Activated CD4-positive, CD25-positive, alpha-beta regulatory T cell (primary cell): Measurements from ENCODE around the gene RNFT2.
"Not testable (repeated sequence)": the region's sequence is repeated elsewhere in the genome, so short reads cannot be mapped to it uniquely, and the experiment has no call there.

Experiments used
- DNase-seq, 4 experiments: peaks; one replicate each; lab custom pipeline; 2025; lab: John Stamatoyannopoulos, UW

The RNFT2 gene

DNA sequence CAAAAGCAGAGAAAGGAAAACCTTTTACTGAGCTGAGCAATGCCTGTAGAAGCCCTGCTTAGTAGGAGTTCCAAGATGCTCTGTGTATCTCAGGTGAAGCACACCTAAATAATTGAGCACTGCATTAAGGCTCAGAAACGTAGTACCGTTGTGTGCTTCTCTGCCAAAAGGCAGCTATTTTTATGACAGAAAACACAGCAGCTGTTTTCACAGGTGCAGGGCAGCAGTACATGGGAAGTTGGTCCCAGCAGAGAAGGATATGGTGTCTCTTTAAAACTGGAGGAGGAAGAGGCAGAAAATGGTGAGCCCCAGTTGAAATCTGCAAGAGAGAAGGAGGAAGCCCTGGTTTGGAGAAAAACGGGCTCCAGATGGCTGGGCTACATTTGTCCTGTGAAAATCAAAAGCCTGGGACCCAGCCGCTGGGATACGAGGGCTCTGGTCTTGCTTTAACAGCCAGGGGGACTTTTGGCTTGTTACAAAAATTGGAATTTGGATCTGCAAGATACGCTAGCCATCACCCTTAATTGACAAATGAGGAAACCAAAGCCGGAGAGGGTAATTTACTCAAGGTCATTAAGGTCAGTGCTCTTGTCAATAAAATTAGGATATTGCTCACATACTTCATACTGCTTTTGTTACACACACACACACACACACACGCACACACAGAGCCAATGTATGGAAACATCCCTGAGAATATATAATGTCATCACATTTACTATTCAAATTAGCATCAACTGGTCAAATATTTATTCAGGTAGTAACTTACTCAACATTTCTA is 27.6 kb upstream of the RNFT2 start:
- no peak for DNase-seq

DNA sequence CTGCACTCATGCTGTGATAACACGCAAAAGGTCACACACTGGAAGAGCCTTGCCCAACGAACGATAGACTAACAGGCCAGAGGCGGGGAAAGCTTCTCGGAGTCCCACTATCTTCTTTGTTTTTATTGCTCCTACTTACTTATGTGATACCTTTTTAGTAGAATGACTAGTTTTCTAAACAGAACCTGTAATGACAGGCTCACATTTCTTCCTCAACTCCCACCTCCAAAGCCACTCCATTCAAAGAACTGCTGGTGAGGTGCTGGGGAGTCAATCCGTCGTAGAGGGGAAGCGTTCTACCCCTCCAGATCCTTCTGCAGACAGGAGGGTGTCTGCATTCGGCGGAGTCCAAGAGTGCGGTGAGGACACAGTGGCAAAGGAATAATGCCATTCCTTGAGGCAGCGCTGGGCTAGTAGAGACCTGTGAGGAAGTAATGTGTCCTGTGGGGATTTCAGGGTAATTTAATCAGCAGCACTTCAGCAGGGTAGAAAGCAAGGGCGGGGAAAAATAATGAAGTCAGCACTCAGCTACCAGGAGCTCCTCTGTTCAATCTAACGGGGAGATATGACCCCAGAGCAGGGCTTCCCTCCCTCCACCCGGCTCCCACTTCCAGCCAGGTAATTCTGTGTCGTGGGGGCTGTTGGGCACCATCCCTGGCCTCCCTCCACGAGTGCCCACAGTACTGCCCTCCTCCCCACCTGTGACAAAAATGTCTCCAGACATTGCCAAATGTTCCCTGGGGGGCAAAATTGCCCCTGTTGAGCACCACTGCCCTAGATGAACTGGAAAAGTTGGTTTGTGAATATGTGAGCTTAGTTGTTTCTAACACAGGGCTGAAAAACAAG is 25.4 kb upstream of the RNFT2 start:
- DNase-seq = no peak

GRCh38 chr12:116713527-116713926 is 24.6 kb upstream of the RNFT2 start:
- no peak for DNase-seq

DNA sequence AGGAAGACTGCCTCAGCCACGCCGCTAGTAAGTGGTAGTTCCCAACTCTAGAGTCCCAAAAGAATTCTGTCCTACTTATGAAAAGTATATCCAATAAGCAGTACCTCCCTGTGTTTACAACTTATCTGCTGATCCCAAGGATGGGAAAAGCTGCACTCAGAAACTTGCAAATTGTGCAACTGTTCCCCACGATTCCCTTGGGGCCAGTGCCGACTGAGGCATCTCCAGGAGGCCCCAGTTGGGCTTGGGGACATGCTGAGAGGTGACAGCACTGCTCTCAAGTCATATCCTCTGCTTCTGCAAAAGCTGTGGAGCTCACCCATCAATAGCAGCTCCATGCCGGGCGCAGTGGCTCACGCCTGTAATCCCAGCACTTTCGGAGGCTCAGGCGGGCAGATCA is 23.9 kb upstream of the RNFT2 start:
- no peak for DNase-seq

- DNase-seq = no peak
Observed at GRCh38 chr12:116717466-116718437, 20.4 kb upstream of the RNFT2 start.

- DNase-seq = no peak
Observed at GRCh38 chr12:116718655-116719454, 19.3 kb upstream of the RNFT2 start.

DNA sequence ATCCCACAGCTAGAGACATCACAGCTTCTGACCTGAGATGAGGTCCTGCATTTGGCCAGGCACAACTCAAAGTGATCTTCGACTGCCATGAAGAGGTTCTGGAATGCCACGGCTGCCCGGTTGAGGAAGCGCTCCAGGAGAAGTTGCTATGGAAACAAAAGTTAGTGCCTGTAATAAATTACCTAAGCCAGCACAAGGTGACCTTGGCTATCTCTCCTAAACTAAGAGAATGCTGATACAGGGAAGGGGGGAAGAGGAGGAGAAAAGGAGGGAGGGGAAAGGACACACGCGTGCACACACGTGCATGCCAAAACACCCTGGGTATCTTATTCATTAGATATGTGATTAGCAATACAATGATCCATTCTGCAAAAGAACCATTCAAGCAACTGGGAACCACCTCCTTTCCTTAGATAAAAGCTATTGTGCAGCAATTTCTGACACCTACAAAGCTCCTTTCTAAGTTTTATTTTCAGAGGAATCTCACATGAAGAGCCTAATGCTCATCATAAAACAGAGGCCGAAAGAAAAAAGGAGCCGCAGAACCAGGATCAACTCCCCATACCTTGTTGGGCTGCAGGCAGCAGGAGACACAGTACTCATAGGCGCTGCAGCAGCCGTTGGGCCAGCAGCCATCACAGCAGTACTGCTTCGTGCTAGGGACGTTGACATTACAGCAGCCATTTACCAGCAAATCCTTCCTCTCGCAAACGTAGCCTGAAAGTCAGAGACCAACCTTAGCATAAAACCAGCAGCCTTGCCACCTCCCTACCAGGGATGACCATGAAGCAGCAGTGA is 18.2 kb upstream of the RNFT2 start:
- no peak for DNase-seq

- DNase-seq = no peak
Observed at GRCh38 chr12:116722245-116722644, 15.9 kb upstream of the RNFT2 start.

DNA sequence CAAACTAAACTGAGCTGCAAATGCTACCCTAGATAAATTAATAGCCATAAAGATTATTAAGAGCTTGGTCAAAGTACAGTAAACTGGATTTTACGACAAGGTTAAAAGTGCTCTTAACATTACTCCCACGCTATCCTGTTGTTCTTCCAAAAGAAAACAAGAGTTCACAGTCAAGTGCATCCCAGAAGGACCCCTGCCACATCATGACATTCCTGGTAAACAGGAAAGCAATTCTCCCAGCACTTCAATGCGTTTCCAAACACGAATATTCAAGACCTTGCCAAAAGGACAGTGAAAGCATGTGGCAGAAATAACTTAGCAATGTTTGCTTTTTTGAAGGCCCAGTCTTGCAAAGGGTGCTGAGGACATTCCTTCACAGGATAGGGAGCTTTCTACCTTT is 11.4 kb upstream of the RNFT2 start:
- no peak for DNase-seq

DNA sequence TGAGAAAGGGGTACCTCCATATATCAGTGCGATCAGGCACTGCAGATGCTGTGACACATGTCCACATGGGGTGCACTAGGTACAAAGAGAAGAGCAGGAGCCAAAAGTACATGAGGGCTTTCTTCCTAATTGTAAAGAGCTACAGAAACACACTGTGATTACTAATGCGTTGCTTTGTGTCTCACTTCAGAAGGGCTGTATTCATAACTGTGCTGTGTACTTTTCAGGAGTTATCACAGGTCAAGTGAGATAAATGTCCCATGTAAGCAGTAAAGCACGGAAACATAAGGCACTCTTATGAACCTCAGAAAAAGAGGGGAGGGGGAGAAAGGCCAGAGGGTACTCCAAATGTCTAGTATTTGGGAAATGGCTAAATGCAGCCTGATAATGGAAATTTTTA is 10.9 kb upstream of the RNFT2 start:
- DNase-seq = no peak

DNA sequence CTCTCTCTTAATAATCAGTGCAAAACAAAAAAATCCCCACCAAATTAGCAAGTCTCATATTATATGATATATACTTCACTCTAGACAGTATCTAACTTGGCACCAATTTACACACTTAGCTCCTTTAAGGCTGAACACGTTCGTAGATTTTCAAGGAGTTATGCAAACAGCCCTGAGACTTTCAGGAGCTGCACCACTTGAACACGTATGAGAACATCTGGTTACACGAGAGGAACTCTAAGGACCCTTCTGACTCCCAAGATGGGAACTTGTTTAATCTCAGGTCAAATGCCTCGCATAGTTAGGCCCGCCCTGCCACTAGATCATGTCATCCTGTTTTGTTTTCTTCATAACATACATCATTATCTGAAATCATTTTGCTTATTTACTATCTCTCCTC is 10.2 kb upstream of the RNFT2 start:
- DNase-seq = no peak

GRCh38 chr12:116731801-116732200 is 6.3 kb upstream of the RNFT2 start:
- DNase-seq = no peak

DNA sequence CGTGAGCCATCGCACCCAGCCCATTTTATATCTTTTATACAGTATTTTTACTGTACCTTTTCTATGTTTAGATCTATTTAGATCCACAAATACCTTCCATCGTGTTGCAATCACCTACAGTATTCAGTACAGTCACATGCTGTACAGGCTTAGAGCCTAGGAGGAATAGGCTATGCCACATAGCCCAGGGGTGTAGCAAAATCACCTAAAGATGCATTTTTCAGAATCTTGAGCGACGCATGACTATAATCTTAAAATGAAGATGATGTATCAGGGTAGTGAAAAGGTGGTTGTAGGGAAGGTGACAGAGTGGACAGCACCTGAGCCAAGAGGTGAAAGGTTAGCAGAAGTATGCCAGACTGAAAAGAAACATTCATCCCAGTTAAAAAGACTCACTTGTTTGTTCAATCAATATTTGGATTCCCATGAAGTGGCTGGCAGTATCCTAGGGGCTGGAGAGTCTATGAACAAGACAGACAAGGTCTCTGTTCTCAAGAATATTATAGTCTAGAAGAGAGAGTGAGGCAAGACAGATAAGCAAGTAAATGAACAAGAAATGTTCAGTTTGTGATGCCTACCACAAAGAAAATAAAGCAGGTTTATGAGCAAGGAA is 3.9 kb upstream of the RNFT2 start:
- no peak for DNase-seq

GRCh38 chr12:116735084-116735483 is 3.0 kb upstream of the RNFT2 start:
- no peak for DNase-seq

DNA sequence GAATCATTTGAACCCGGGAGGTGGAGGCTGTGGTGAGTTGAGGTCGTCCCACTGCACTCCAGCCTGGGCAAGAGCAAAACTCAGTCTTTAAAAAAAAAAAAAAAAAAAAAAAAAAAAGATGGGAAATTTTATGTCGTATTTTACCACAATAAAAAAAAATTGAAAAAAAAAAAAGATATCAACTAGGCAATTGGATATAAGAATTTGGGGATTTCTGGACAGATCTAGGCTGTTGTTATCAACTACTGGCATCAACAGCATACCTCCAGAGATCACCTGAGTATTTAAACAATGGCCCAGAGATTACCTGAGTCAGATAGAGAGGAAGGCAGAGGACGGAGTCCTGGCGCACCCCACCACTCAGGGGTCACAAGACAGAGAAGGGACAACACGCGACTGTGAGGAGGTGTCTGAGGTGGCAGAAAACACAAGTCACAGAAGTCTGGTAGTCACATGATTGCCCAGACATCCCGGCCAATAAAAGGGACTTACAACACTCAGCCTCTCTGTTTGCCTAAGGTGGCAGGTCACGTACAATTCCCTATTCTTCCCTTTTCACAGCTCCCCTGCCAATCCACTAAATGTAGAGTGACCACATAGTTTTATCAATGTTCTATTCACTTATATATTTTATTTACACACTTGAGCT is 2.0 kb upstream of the RNFT2 start:
- no peak for DNase-seq

DNA sequence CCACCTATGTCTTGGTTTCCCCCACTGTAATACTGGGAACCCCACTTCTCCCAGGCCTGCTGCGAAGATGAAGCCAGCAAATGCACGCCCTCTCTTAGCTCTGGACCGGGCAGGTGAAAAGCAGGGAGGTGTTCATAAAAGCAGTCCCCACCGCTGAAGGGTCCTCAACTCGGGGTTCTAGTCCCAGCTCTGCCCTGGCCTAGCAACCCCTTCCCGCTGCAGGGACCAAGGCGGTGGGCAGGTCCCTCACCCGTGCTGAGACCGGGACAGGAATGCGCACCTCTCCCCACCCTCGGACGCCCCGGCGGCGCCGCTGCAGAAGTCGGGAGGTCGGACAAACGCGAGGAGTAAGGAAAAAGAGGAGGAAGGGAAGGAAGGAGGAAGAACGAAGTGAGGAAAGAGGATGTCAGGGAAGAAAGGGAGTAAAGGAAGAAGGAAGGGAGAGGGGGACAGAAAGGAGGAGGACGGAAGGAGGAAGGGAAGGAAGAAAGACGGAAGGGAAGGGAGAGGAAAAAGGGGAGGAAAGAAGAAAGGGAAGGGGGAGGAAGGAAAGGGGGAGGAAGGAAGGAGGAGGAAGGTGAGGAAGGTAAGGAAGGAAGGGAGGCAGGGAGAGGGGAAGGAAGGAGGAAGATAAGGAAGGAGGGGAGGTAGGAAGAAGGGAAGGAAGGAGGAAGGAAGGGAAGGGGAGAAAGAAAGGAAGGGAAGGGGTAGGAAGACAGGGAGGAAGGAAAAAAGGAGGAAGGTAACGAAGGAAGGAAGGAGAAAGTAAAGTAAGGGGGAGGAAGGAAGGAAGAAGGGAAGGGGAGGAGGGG is 947 bp upstream of the RNFT2 start:
- DNase-seq = no peak

DNA sequence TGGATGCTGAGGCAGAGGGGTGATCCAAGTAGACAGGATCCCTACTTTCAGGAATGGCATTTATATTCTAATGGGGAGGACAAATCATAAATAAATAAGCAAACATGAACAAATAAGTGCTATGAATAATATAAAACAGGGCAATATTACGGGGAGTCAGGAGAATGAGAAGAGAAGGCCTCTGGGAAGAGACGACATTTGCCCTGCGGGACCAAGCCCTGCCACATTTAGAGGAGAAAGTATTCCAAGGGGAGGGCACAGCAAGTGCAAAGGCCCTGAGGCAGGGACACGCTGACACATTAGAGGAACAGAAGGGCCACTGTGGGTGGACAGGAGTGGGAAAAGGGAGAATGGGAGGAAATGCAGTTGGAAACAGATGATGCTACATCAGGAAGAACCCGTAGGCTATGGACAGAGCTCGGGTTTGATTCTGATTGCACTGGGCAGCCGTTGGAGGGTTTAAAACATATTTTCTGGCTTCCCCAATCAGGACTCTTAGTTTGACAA is 1.3 kb downstream of the RNFT2 start:
- DNase-seq = no peak

DNA sequence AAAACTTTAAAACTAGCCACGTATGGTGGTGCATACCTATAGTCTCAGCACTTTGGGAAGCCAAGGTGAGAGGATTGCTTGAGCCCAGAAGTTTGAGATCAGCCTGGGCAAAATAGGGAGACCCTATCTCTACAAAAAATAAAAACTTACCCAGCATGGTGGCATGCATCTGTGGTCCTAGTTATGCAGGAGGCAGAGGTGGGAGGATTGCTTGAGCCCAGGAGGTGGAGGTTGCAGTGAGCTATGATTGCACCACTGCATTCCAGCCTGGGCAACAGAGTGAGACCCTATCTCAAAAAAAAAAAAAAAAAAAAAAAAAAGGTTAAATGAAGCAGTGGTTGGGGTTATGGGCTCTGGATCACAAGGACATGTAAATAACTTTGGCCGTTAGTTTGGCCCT is 4.7 kb downstream of the RNFT2 start:
- DNase-seq = not testable (repeated sequence)
